Esophagus (tissue), 2 donors: ENCODE measurements around the gene BBS2. TPM values are rescaled to one million over a fixed set of nuclear protein-coding genes. Genes with fewer than 3 reads are reported as not detected.

ENCODE experiments used
- H3K27ac ChIP-seq, 2 donors: one replicate each; pipeline ENCODE4 v1.5.1; 2013; ENCODE audit warnings: low read depth in 2 of 2, mild to moderate bottlenecking in 2 of 2, inconsistent platforms in 1 of 2, low read length in 1 of 2, moderate library complexity in 1 of 2
- H3K27me3 ChIP-seq, 2 donors: one replicate each; pipeline ENCODE4 v1.6.1; 2013; ENCODE audit warnings: low read length in 2 of 2, control low read depth in 1 of 2, mild to moderate bottlenecking in 1 of 2; ENCODE audit not compliant: insufficient read depth in 2 of 2, control insufficient read depth in 1 of 2
- H3K36me3 ChIP-seq, 2 donors: one replicate each; pipeline ENCODE4 v1.6.1; 2013; ENCODE audit warnings: low read length in 1 of 2; ENCODE audit not compliant: control insufficient read depth in 2 of 2, insufficient read depth in 2 of 2
- H3K4me1 ChIP-seq, 2 donors: one replicate each; pipeline ENCODE4 v1.6.1; 2013; ENCODE audit warnings: low read length in 1 of 2; ENCODE audit not compliant: control insufficient read depth in 2 of 2, insufficient read depth in 2 of 2
- H3K4me3 ChIP-seq, 2 donors: one replicate each; pipeline ENCODE4 v1.5.1; 2013; ENCODE audit warnings: low read length in 2 of 2, mild to moderate bottlenecking in 2 of 2, low read depth in 1 of 2, moderate library complexity in 1 of 2
- H3K9me3 ChIP-seq, 2 donors: one replicate each; pipeline ENCODE4 v1.6.1; 2013; ENCODE audit warnings: mild to moderate bottlenecking in 2 of 2, low read depth in 1 of 2, low read length in 1 of 2, moderate library complexity in 1 of 2; ENCODE audit not compliant: control insufficient read depth in 2 of 2, insufficient read depth in 1 of 2
- WGBS, 2 donors: extraction: QIAGEN DNeasy Blood & Tissue Kit; methylation state at CpG; one replicate each; pipeline ENCODE4 v1.1.7; 2013; 5-methylcytosine and 5-hydroxymethylcytosine counted together
- polyA plus RNA-seq, 2 donors: library from polyadenylated mRNA; stranded (reverse); fragments of 200-250 nt; gene quantifications; one replicate each; pipeline ENCODE4 v1.2.3, GENCODE V29; 2013
- donor health status: healthy with polysubstance abuse.
- donor health status: Bipolar disorder and iron deficiency.

BBS2 gene
- polyA plus RNA-seq, 2 donors = 24.2 to 29.0 TPM

DNA sequence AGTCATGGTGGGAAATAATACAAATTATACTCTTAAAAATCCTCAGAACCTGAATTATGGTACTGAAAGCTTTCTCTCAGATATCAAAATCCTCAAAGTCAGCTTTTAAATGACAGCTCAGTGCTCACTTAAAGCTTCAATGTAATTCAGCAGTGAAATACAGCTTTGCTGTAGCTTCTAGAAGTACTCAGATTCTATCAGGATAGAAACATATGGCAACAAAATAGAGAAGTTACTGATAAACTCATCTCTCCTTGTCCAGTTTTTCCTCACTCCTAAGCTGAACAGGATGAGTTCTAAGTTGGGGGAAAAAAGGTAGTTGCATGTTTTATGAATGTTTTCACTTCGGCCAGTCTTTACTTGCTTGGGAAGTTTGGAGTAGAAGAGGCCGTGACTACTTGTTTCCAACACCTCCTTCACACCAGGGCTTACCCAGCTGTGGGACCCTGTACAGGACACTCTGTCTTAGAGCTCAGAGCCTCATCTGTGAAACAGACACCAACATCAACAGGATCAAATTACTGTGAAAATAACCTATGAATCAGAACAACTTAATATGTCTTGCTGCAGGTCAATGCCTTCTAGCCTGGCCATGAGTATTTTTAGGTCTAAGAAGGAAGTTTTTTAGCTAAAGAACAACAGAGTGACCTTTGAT is 38.2 kb downstream of the BBS2 start:
- no peaks in the 10 kb centered on the region for H3K27me3 ChIP-seq
- no peak overlapping the region for H3K27ac ChIP-seq
- H3K4me3 ChIP-seq = no peak overlapping the region
- H3K9me3 ChIP-seq = no peaks in the 10 kb centered on the region
- H3K4me1 ChIP-seq = peaks cover 0 to 3% of the 10 kb centered on the region in 2 donors
- WGBS, 2 donors = 86 to 87% methylated on average over 2 of the region's 2 CpGs
- H3K36me3 ChIP-seq = peaks cover 2 to 11% of the 10 kb centered on the region in 2 donors

DNA sequence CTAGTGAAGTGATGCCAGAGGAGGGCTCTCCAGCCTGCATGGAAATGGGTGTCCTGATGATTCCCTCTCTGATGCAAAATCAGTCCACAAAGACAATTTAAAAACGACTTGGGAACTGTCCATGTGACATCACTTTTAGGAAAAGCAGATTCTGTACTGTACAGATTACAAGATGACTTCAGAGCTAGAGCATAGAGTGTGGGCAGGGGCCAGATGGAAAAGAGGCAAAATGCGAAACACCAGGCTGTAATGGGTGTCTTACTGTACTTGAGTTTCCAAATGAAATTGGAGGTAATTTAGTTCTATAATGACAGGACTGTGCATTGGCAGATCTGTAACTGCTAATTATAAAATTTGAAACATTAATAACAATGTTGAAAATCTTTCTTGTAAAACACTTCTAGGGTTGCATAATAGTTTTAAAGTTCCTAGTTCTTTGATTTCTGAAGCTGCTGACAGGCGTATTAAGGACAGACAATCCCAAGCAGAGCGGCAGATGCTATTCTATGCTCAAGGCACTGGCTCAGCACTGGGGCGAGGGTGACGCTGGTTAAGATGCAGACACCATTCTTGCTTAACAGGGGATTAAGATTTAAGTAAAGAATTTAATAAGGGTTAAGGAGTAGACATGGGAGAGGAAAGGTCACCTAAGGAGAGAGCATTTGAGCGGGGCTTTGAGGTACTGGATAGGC is 38.9 kb downstream of the BBS2 start:
- no peaks in the 10 kb centered on the region for H3K9me3 ChIP-seq
- H3K27me3 ChIP-seq = no peaks in the 10 kb centered on the region
- peaks cover 0 to 3% of the 10 kb centered on the region in 2 donors for H3K4me1 ChIP-seq
- 77 to 80% methylated on average over 7 of the region's 7 CpGs for WGBS, 2 donors
- peaks cover 2 to 11% of the 10 kb centered on the region in 2 donors for H3K36me3 ChIP-seq
- H3K4me3 ChIP-seq = no peak overlapping the region
- H3K27ac ChIP-seq = no peak overlapping the region

DNA sequence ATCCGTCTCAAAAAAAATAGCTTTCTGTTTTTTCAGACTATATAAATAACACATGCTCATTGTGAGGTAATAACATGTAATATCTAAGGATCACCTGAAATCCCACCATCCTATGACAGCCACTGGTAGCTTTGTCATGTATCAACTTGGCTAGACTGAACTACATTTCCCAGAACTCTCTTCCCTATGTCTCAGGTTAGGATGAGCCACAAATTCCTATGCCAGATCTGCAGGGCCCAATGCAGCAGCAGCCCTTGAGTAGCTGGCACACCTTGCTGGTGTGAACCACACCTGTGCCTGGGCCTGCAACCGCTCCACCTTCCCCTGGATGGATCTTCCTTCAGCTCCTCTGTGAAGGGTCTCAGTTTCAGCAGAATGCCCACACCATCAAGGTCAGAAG is 40.4 kb downstream of the BBS2 start:
- Histone ChIP-seq H3K27me3 (no peaks in the 10 kb centered on the region), H3K4me1 (peaks cover 0 to 3% of the 10 kb centered on the region in 2 donors), H3K4me3 (no peak overlapping the region), H3K27ac (no peak overlapping the region), H3K9me3 (no peaks in the 10 kb centered on the region), H3K36me3 (peaks cover under 1 to 10% of the 10 kb centered on the region in 2 donors)
- 92 to 93% methylated on average over 2 of the region's 2 CpGs for WGBS, 2 donors

DNA sequence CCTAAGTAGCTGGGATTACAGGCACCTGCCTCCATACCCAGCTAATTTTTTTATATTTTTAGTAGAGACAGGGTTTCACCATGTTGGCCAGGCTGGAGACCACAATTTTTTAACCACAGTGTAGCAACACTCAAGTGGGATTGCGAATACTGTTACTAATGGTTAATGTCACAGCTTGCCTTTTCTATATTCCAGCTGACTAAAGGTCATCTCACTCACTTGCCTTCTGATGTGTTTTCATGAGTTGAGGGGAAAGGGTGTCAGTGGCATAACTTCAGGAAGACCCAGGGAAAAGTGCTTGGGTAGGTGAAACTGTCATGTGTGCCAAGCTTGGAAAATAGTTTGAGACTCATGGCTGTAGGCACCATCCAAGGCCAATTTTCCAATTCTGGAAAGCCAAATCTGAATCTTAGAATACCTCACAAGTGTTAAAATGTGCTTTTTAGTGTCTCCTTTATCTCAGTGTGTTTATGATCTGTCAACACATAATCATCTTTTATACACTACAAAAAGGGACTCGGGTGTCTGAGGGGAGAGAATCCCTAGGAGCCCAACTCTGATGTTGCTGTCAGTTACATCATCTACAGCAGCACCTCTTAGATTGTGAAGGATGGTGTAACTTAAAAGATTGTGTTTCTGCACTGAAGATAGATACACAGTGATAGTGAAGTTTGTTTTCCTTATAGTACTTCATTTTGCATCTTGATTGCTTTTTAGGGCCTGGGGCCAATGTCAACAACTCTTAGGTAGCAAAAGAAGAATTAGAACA is 41.4 kb downstream of the BBS2 start:
- WGBS, 2 donors = 82 to 83% methylated on average over 2 of the region's 2 CpGs
- H3K36me3 ChIP-seq = peaks cover 2 to 10% of the 10 kb centered on the region in 2 donors
- peaks cover 0 to 3% of the 10 kb centered on the region in 2 donors for H3K4me1 ChIP-seq
- no peak overlapping the region for H3K27ac ChIP-seq
- no peaks in the 10 kb centered on the region for H3K27me3 ChIP-seq
- no peaks in the 10 kb centered on the region for H3K9me3 ChIP-seq
- no peak overlapping the region for H3K4me3 ChIP-seq

DNA sequence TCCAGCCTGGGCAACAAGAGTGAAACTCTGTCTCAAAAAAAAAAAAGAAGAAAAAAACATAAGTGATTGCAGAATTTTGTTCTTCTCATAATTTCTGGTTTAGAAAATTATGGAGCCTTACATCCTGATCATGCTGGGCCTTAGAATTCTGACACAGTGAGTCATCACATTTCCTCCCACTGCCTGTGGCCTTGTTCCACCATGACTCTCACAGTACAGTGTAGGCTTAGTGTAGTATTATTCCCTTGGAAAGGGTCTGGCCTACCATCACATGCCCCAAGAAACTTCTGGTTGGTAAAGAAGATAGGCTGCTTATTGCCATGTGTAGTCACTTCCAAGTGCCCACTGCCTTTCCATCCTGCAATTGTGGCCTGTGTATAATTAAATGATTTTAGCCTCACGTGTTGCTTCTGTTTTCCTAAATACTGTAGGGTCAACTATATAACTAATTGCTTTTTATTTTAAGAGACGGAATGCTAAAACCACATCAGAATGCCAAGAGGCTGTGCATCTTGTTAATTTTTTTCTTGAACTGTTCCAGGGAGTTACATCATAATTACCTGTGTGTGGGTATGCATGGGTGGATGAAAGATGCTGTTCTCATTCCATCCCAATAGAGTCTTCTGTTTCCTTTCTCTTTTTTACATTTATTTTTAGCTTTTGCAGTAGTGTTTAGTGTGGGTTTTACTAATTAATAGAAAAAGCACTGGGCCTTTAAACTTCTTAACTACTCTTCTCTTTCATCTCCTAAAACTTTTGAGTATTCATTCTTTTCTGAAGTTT is 42.5 kb downstream of the BBS2 start:
- 89 to 90% methylated on average over 2 of the region's 2 CpGs for WGBS, 2 donors
- Histone ChIP-seq H3K27me3 (no peaks in the 10 kb centered on the region), H3K9me3 (no peaks in the 10 kb centered on the region), H3K4me1 (peaks cover 0 to 3% of the 10 kb centered on the region in 2 donors), H3K36me3 (peaks cover 2 to 8% of the 10 kb centered on the region in 2 donors), H3K4me3 (no peak overlapping the region), H3K27ac (no peak overlapping the region)

DNA sequence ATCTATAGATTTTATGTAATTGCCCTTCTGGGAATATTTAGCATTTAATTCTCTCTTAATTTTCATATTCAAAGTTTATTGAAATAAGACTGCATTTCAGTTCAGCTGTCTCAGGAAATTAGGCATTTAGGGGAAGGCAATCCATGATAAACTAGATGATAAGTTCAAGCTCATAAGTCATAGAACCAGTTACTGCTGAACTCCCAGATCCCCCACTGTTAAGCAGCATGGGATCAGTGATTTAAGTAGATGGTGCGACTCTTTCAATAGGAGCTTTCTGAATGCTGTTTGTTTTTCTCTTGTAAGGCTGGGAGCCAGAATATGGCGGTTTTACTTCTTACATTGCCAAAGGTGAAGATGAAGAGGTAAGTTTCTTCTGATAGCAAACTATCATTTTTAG is 44.6 kb downstream of the BBS2 start:
- peaks cover 5 to 17% of the 10 kb centered on the region in 2 donors for H3K36me3 ChIP-seq
- WGBS, 2 donors = 83 to 93% methylated on average over 2 of the region's 2 CpGs
- peaks cover 0 to 3% of the 10 kb centered on the region in 2 donors for H3K4me1 ChIP-seq
- H3K27ac ChIP-seq = no peak overlapping the region
- no peaks in the 10 kb centered on the region for H3K9me3 ChIP-seq
- no peaks in the 10 kb centered on the region for H3K27me3 ChIP-seq
- no peak overlapping the region for H3K4me3 ChIP-seq

DNA sequence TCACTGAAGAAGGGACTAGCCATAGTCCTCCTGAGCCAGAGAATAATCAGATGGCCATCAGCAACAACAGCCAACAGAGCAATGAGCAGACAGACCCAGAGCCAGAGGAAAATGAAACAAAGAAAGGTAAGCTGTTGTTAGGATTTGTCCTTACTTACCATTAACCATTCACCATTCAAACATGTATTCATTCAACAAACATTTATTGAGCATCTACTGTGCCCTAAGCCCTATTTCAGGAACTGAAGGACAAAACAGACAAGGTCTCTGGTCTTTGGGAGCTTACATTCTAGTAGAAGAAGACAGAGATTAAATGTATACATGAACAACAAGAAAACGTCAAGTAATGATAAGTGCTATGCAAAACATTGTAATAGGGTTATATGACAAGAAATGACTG is 49.2 kb downstream of the BBS2 start:
- H3K4me1 ChIP-seq = no peaks in the 10 kb centered on the region
- peak overlapping the region in 1 of 2 donors; percentile 11 for H3K4me3 ChIP-seq
- H3K27ac ChIP-seq = peak overlapping the region; percentile 60 to 64
- no peaks in the 10 kb centered on the region for H3K9me3 ChIP-seq
- 81 to 84% methylated on average over 1 of the region's 1 CpG for WGBS, 2 donors
- peaks cover 5 to 20% of the 10 kb centered on the region in 2 donors for H3K36me3 ChIP-seq
- H3K27me3 ChIP-seq = no peaks in the 10 kb centered on the region

DNA sequence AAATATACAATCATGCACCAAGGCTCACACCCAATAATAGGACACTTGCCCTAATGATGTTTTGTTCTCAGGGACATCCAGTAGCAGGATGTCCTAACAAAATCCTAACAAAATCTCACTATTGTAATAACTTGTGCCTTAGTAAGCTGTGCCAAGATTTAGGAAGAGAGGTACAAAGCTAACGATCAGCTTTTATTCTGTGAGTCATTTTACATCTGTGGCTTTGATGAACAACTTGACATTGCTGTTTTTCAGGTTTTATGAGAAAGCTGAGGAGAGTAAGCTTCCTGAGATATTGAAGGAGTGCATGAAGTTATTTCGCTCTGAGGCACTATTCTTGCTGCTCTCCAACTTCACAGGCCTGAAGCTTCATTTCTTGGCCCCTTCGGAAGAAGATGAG is 49.6 kb downstream of the BBS2 start:
- peak overlapping the region in 1 of 2 donors; percentile 11 for H3K4me3 ChIP-seq
- peaks cover 5 to 18% of the 10 kb centered on the region in 2 donors for H3K36me3 ChIP-seq
- no peaks in the 10 kb centered on the region for H3K27me3 ChIP-seq
- 53 to 67% methylated on average over 3 of the region's 3 CpGs for WGBS, 2 donors
- peak overlapping the region; percentile 60 to 64 for H3K27ac ChIP-seq
- H3K9me3 ChIP-seq = no peaks in the 10 kb centered on the region
- no peaks in the 10 kb centered on the region for H3K4me1 ChIP-seq

DNA sequence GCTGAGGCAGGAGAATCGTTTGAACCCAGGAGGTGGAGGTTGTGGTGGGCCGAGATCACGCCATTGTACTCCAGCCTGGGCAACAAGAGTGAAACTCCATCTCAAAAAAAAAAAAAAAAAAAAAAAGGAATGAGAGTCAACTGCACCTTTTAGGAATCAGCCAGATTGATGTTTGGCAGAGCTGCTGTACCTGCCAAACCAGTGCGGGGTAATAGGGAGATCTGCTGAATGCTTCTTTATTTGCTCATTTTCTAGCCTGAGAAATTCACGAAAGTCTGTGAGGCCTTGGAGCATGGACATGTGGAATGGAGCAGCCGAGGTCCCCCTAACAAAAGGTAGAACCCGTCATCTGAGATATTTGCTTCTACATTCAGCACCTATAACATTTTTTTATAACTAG is 50.1 kb downstream of the BBS2 start:
- H3K4me3 ChIP-seq = no peak overlapping the region
- H3K4me1 ChIP-seq = no peaks in the 10 kb centered on the region
- peaks cover 5 to 16% of the 10 kb centered on the region in 2 donors for H3K36me3 ChIP-seq
- 69 to 75% methylated on average over 7 of the region's 7 CpGs for WGBS, 2 donors
- no peaks in the 10 kb centered on the region for H3K9me3 ChIP-seq
- H3K27me3 ChIP-seq = no peaks in the 10 kb centered on the region
- H3K27ac ChIP-seq = peak overlapping the region; percentile 2 to 74
